Muscle layer of duodenum (tissue), 2 donors: ENCODE measurements around the gene CXCR2.
A peak's percentile ranks its signal among the peaks of the same experiment; 100 is the strongest.
"Not testable (repeated sequence)": the region's sequence is repeated elsewhere in the genome, so short reads cannot be mapped to it uniquely, and the experiment has no call there.

Source experiments
- H3K27ac ChIP-seq: one replicate; pipeline ENCODE4 v1.7.0; 2013; ENCODE audit warnings: mild to moderate bottlenecking, low read length
- H3K27me3 ChIP-seq: one replicate; pipeline ENCODE4 v1.7.0; 2013; ENCODE audit warnings: low read depth, mild to moderate bottlenecking, control low read depth, low read length
- H3K36me3 ChIP-seq, 2 donors: one replicate each; pipeline ENCODE4 v1.7.0; 2013; ENCODE audit warnings: low read length in 2 of 2, control low read depth in 1 of 2, mild to moderate bottlenecking in 1 of 2; ENCODE audit not compliant: insufficient read depth in 2 of 2, control insufficient read depth in 1 of 2
- H3K4me1 ChIP-seq, 2 donors: one replicate each; pipeline ENCODE4 v1.7.0; 2013; ENCODE audit warnings: low read length in 2 of 2, mild to moderate bottlenecking in 2 of 2, control low read depth in 1 of 2, moderate library complexity in 1 of 2; ENCODE audit not compliant: insufficient read depth in 2 of 2, control insufficient read depth in 1 of 2
- H3K4me3 ChIP-seq, 2 donors: one replicate each; pipeline ENCODE4 v1.7.0; 2013; ENCODE audit warnings: low read length in 2 of 2, low read depth in 1 of 2, mild to moderate bottlenecking in 1 of 2
- H3K9me3 ChIP-seq, 2 donors: one replicate each; pipeline ENCODE4 v1.7.0; 2013; ENCODE audit warnings: low read length in 2 of 2, control low read depth in 1 of 2, mild to moderate bottlenecking in 1 of 2; ENCODE audit not compliant: control insufficient read depth in 1 of 2
- donor health status: healthy.

CXCR2 gene

GRCh38 chr2:218095853-218096252 lies 30.0 kb upstream of the CXCR2 start:
- Histone ChIP-seq H3K36me3 (no peaks in the 10 kb centered on the region), H3K9me3 (no peaks in the 10 kb centered on the region), H3K27ac (no peak overlapping the region), H3K4me3 (no peak overlapping the region), H3K4me1 (no peaks in the 10 kb centered on the region), H3K27me3 (no peaks in the 10 kb centered on the region)

- Histone ChIP-seq H3K4me1 (no peaks in the 10 kb centered on the region), H3K36me3 (no peaks in the 10 kb centered on the region), H3K4me3 (no peak overlapping the region), H3K27me3 (no peaks in the 10 kb centered on the region), H3K27ac (no peak overlapping the region), H3K9me3 (no peaks in the 10 kb centered on the region)
These were observed 27.9 kb upstream of the CXCR2 start for GRCh38 chr2:218097975-218098374.

- H3K36me3 ChIP-seq, H3K27ac ChIP-seq, H3K9me3 ChIP-seq, H3K4me3 ChIP-seq, H3K4me1 ChIP-seq, H3K27me3 ChIP-seq: not testable (repeated sequence)
These were observed 17.0 kb upstream of the CXCR2 start for GRCh38 chr2:218108834-218109233.

GRCh38 chr2:218121789-218122188 lies 4.0 kb upstream of the CXCR2 start:
- not testable (repeated sequence) for H3K27me3 ChIP-seq

GRCh38 chr2:218122286-218122685 lies 3.5 kb upstream of the CXCR2 start:
- H3K4me3 ChIP-seq, H3K27ac ChIP-seq, H3K9me3 ChIP-seq, H3K27me3 ChIP-seq, H3K4me1 ChIP-seq, H3K36me3 ChIP-seq: not testable (repeated sequence)

More at GRCh38 chr2:218121789-218122188, 4.0 kb upstream of the CXCR2 start:
- H3K36me3 ChIP-seq, H3K9me3 ChIP-seq, H3K27ac ChIP-seq, H3K4me1 ChIP-seq, H3K4me3 ChIP-seq: not testable (repeated sequence)

- Histone ChIP-seq H3K27me3 (no peaks in the 10 kb centered on the region), H3K27ac (no peak overlapping the region), H3K4me3 (no peak overlapping the region), H3K4me1 (no peaks in the 10 kb centered on the region), H3K9me3 (peaks cover 0 to 7% of the 10 kb centered on the region in 2 donors), H3K36me3 (no peaks in the 10 kb centered on the region)
These were observed 1.8 kb upstream of the CXCR2 start for GRCh38 chr2:218123986-218124385.

GRCh38 chr2:218125095-218125494 lies 733 bp upstream of the CXCR2 start:
- no peak overlapping the region for H3K27ac ChIP-seq
- no peaks in the 10 kb centered on the region for H3K4me1 ChIP-seq
- no peaks in the 10 kb centered on the region for H3K36me3 ChIP-seq
- peaks cover 0 to 7% of the 10 kb centered on the region in 2 donors for H3K9me3 ChIP-seq
- H3K4me3 ChIP-seq = peak overlapping the region in 1 of 2 donors; percentile 25
- no peaks in the 10 kb centered on the region for H3K27me3 ChIP-seq

GRCh38 chr2:218127929-218128455 lies 2.2 kb downstream of the CXCR2 start:
- Histone ChIP-seq H3K4me1 (no peaks in the 10 kb centered on the region), H3K36me3 (no peaks in the 10 kb centered on the region), H3K4me3 (no peak overlapping the region), H3K27me3 (no peaks in the 10 kb centered on the region), H3K27ac (no peak overlapping the region), H3K9me3 (no peaks in the 10 kb centered on the region)

GRCh38 chr2:218128781-218129457 lies 3.1 kb downstream of the CXCR2 start:
- peak overlapping the region in 1 of 2 donors; percentile 19 for H3K4me3 ChIP-seq
- H3K27ac ChIP-seq = no peak overlapping the region
- no peaks in the 10 kb centered on the region for H3K36me3 ChIP-seq
- H3K27me3 ChIP-seq = no peaks in the 10 kb centered on the region
- H3K4me1 ChIP-seq = no peaks in the 10 kb centered on the region
- H3K9me3 ChIP-seq = no peaks in the 10 kb centered on the region

- no peaks in the 10 kb centered on the region for H3K4me1 ChIP-seq
- H3K4me3 ChIP-seq = no peak overlapping the region
- no peaks in the 10 kb centered on the region for H3K27me3 ChIP-seq
- H3K27ac ChIP-seq = no peak overlapping the region
- no peaks in the 10 kb centered on the region for H3K36me3 ChIP-seq
- no peaks in the 10 kb centered on the region for H3K9me3 ChIP-seq
These were observed 3.8 kb downstream of the CXCR2 start for GRCh38 chr2:218129458-218130135.

- Histone ChIP-seq H3K4me1 (no peaks in the 10 kb centered on the region), H3K36me3 (no peaks in the 10 kb centered on the region), H3K9me3 (no peaks in the 10 kb centered on the region), H3K27ac (no peak overlapping the region), H3K27me3 (no peaks in the 10 kb centered on the region), H3K4me3 (no peak overlapping the region)
These were observed 4.5 kb downstream of the CXCR2 start for GRCh38 chr2:218130377-218130776.
